HCT116 (cell line): Measurements from ENCODE around the gene IQCH.

Experiments used
- POLR2A ChIP-seq: IDR thresholded peaks from 2 replicates; pipeline ENCODE4 v1.7.0; 2011; ENCODE audit warnings: borderline replicate concordance; ENCODE audit not compliant: insufficient read depth, insufficient read length; ENCODE audit errors: extremely low read depth
- TF ChIP-seq, protein P1 (sequence below): IDR thresholded peaks from 2 replicates; pipeline ENCODE4 v1.6.1; 2011; ENCODE audit warnings: mild to moderate bottlenecking, low read length, moderate library complexity; ENCODE audit not compliant: insufficient replicate concordance; ENCODE audit errors: extremely low read depth

DNA sequence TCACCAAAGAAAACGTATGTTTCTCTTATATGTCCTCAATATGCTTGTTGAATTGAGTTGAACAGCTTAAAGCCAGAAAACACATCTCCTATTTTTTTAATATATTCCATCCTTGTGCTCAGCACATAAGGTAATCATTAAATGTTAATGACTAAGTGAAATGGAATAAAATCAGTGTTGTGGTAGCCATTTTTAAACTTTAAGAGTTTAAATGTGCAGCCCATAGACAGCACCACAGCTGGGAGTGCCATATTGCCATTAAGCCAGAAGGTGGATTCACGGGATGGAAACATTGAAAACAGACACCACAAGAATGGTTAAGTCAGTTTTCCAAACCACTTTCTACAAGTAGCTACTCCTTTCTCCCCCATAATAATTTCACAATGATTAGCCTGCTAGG, 189.5 kb downstream of the IQCH start:
- TF ChIP-seq, protein P1, sequence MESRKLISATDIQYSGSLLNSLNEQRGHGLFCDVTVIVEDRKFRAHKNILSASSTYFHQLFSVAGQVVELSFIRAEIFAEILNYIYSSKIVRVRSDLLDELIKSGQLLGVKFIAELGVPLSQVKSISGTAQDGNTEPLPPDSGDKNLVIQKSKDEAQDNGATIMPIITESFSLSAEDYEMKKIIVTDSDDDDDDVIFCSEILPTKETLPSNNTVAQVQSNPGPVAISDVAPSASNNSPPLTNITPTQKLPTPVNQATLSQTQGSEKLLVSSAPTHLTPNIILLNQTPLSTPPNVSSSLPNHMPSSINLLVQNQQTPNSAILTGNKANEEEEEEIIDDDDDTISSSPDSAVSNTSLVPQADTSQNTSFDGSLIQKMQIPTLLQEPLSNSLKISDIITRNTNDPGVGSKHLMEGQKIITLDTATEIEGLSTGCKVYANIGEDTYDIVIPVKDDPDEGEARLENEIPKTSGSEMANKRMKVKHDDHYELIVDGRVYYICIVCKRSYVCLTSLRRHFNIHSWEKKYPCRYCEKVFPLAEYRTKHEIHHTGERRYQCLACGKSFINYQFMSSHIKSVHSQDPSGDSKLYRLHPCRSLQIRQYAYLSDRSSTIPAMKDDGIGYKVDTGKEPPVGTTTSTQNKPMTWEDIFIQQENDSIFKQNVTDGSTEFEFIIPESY, result no peak
- no peak for TF ChIP-seq POLR2A
